Loucy (cell line): ENCODE measurements around the gene RPF1.
A peak's percentile ranks its signal among the peaks of the same experiment; 100 is the strongest.

ENCODE experiments used
- H2AFZ ChIP-seq: fragments of 200-600 bp; sonication (generic); 2 replicates; pipeline ENCODE4 v1.6.0; 2016; ENCODE audit warnings: antibody characterized with exemption, mild to moderate bottlenecking, low read length, moderate library complexity
- H3F3A ChIP-seq: fragments of 200-600 bp; 2 replicates; pipeline ENCODE4 v1.6.0; 2016; ENCODE audit warnings: antibody characterized with exemption, low read depth, mild to moderate bottlenecking
- H3K27me3 ChIP-seq: fragments of 200-600 bp; sonication (generic); 2 replicates; pipeline ENCODE4 v1.6.1; 2014; ENCODE audit warnings: low read length, mild to moderate bottlenecking; ENCODE audit not compliant: insufficient read depth, poor library complexity, severe bottlenecking
- H3K36me3 ChIP-seq: fragments of 200-600 bp; sonication (generic); 2 replicates; pipeline ENCODE4 v1.6.1; 2016; ENCODE audit warnings: low read length; ENCODE audit not compliant: insufficient read depth
- H3K4me1 ChIP-seq: fragments of 200-600 bp; sonication (generic); 2 replicates; pipeline ENCODE4 v1.5.1; 2014; ENCODE audit warnings: low read length, mild to moderate bottlenecking; ENCODE audit not compliant: insufficient read depth, poor library complexity, severe bottlenecking
- H3K4me2 ChIP-seq: fragments of 200-600 bp; sonication (generic); 2 replicates; pipeline ENCODE4 v1.6.0; 2014; ENCODE audit warnings: antibody characterized with exemption, low read length, low read depth, mild to moderate bottlenecking; ENCODE audit not compliant: poor library complexity, severe bottlenecking
- H3K4me3 ChIP-seq: fragments of 200-600 bp; sonication (generic); 2 replicates; pipeline ENCODE4 v1.5.1; 2014; ENCODE audit warnings: low read length, mild to moderate bottlenecking, mixed read lengths; ENCODE audit not compliant: poor library complexity, severe bottlenecking
- H3K79me2 ChIP-seq: fragments of 200-600 bp; sonication (generic); 2 replicates; pipeline ENCODE4 v1.6.1; 2014; ENCODE audit warnings: low read length; ENCODE audit not compliant: insufficient read depth
- H3K9ac ChIP-seq: fragments of 200-600 bp; sonication (generic); 2 replicates; pipeline ENCODE4 v1.6.0; 2014; ENCODE audit warnings: mild to moderate bottlenecking, low read depth, low read length, moderate library complexity; ENCODE audit not compliant: poor library complexity, severe bottlenecking
- H3K9me2 ChIP-seq: fragments of 200-600 bp; sonication (generic); replicated peaks from 2 replicates; pipeline ENCODE4 v1.6.1; 2016; ENCODE audit warnings: low read depth, low read length, mixed read lengths
- H3K9me3 ChIP-seq: fragments of 200-600 bp; sonication (generic); 2 replicates; pipeline ENCODE4 v1.6.1; 2014; ENCODE audit warnings: mild to moderate bottlenecking, antibody characterized with exemption, low read length, low read depth; ENCODE audit not compliant: insufficient read depth
- H4K20me1 ChIP-seq: fragments of 200-600 bp; sonication (generic); 2 replicates; pipeline ENCODE4 v1.6.0; 2014; ENCODE audit warnings: antibody characterized with exemption, low read length, mild to moderate bottlenecking; ENCODE audit not compliant: insufficient read depth, poor library complexity, severe bottlenecking
- EZH2phosphoT487 ChIP-seq: fragments of 200-600 bp; IDR thresholded peaks from 2 replicates; pipeline ENCODE4 v1.6.1; 2018; ENCODE audit warnings: antibody characterized with exemption, mild to moderate bottlenecking, moderate library complexity, borderline replicate concordance
- TF ChIP-seq, protein P1 (sequence below): fragments of 200-600 bp; sonication (generic); conservative IDR thresholded peaks from 2 replicates; pipeline ENCODE4 v1.5.1; 2014; ENCODE audit warnings: mild to moderate bottlenecking, antibody characterized with exemption, low read length

RPF1 gene

DNA sequence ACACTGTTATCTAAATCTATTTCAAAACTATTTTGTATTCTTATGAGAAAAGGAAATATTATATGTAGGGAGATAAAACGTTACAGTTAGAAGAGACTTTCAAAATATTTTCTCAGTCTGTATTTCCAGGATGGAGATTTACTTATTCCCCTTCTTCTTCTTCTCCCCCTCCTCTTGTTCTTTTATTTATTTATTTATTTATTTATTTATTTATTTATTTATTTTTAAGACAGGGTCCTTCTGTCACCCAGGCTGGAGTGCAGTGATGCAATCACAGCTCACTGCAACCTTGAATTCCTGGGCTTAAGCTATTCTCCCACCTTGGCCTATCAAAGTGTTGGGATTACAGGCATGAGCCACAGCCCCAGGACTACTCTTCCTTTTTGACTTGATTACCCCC, 2.8 kb upstream of the RPF1 start:
- Histone ChIP-seq H3K9me3 (no peaks in the 10 kb centered on the region), H3K27me3 (peaks cover 78% of the 10 kb centered on the region), H3K4me1 (peaks cover 21% of the 10 kb centered on the region), H3K79me2 (peaks cover 20% of the 10 kb centered on the region), H4K20me1 (peaks cover 18% of the 10 kb centered on the region), H2AFZ (no peak overlapping the region), H3K9me2 (no peaks in the 10 kb centered on the region), H3K36me3 (no peaks in the 10 kb centered on the region), H3F3A (no peaks in the 10 kb centered on the region), H3K9ac (no peak overlapping the region), H3K4me2 (no peak overlapping the region), H3K4me3 (no peak overlapping the region)
- no peak for TF ChIP-seq EZH2phosphoT487
- TF ChIP-seq, protein P1, sequence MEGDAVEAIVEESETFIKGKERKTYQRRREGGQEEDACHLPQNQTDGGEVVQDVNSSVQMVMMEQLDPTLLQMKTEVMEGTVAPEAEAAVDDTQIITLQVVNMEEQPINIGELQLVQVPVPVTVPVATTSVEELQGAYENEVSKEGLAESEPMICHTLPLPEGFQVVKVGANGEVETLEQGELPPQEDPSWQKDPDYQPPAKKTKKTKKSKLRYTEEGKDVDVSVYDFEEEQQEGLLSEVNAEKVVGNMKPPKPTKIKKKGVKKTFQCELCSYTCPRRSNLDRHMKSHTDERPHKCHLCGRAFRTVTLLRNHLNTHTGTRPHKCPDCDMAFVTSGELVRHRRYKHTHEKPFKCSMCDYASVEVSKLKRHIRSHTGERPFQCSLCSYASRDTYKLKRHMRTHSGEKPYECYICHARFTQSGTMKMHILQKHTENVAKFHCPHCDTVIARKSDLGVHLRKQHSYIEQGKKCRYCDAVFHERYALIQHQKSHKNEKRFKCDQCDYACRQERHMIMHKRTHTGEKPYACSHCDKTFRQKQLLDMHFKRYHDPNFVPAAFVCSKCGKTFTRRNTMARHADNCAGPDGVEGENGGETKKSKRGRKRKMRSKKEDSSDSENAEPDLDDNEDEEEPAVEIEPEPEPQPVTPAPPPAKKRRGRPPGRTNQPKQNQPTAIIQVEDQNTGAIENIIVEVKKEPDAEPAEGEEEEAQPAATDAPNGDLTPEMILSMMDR: no peak

DNA sequence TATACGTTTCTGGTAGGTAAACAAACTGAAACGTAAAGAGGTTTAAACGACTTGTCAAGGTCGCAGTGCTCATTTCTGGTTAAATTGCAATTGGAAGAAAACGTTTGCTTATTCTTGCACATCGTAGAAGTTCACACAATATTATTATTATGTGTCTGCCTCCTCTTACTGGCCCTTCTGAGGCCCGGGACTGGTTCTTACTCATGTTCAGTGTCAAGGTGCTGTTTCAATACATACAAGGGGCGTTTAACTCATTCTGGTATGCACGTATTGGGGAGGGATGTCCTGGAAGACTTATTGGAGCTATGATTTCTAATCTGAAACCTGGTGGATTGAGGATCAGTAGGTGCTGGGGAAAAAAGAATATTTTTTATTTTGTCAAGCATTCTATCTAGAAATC, 932 bp downstream of the RPF1 start:
- no peaks in the 10 kb centered on the region for H3K9me2 ChIP-seq
- peak overlapping the region; percentile 81 for H3K9ac ChIP-seq
- peaks cover 56% of the 10 kb centered on the region for H3K79me2 ChIP-seq
- peaks cover 9% of the 10 kb centered on the region for H3K36me3 ChIP-seq
- TF ChIP-seq EZH2phosphoT487: no peak
- TF ChIP-seq, protein P1: no peak
- H3K4me2 ChIP-seq: peak overlapping the region; percentile 94
- H3K4me3 ChIP-seq: peak overlapping the region; percentile 99
- H3K27me3 ChIP-seq: peaks cover 40% of the 10 kb centered on the region
- no peaks in the 10 kb centered on the region for H3F3A ChIP-seq
- H3K4me1 ChIP-seq: peaks cover 46% of the 10 kb centered on the region
- no peak overlapping the region; the same call in 1 of the 2 replicates for H2AFZ ChIP-seq
- peaks cover 45% of the 10 kb centered on the region for H4K20me1 ChIP-seq
- H3K9me3 ChIP-seq: no peaks in the 10 kb centered on the region

DNA sequence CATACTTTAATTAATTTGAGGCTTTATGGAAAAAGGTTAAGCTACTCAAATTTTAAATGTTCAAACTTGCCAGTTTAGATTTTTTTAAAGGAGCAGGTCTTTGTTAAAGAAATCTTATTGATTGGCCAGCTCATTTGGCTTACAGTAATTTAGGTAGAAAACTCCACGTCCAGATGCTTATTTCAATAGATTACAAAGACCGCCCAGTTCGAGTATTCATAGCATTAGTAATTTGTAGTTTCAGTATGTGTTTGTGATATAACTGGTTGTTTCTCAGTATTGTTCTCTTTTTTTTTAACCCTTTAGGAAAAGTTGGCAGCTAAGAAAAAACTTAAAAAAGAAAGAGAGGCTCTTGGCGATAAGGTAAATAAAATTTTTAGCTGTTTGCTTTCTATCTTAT, 1.6 kb downstream of the RPF1 start:
- Histone ChIP-seq H3K9me3 (no peaks in the 10 kb centered on the region), H3K27me3 (peaks cover 34% of the 10 kb centered on the region), H4K20me1 (peaks cover 45% of the 10 kb centered on the region), H3K36me3 (peaks cover 11% of the 10 kb centered on the region), H2AFZ (no peak overlapping the region), H3K9ac (peak overlapping the region; percentile 81), H3K4me3 (peak overlapping the region; percentile 99), H3F3A (no peaks in the 10 kb centered on the region), H3K4me1 (peaks cover 48% of the 10 kb centered on the region), H3K79me2 (peaks cover 62% of the 10 kb centered on the region), H3K4me2 (peak overlapping the region; percentile 94), H3K9me2 (no peaks in the 10 kb centered on the region)
- no peak for TF ChIP-seq EZH2phosphoT487
- TF ChIP-seq, protein P1: no peak
